Fibroblast of lung (primary cell): Measurements from ENCODE around the gene SLIT1. TPM values are rescaled to one million over a fixed set of nuclear protein-coding genes. Genes with fewer than 3 reads are reported as not detected.

Source experiments
- DNase-seq, 2 donors: peaks; one replicate each; pipeline versions ENCODE4 v3.0.0 to v3.0.0-alpha.2; 2010; ENCODE audit warnings: low read depth in 2 of 2
- H2AFZ ChIP-seq: 2 replicates; pipeline ENCODE4 v1.5.1; 2012; ENCODE audit warnings: low read length, control low read depth, inconsistent platforms
- H3K27ac ChIP-seq: 2 replicates; pipeline ENCODE4 v1.5.1; 2011; ENCODE audit warnings: low read length, control low read depth; ENCODE audit not compliant: insufficient read depth
- H3K27me3 ChIP-seq: 2 replicates; pipeline ENCODE4 v1.5.1; 2011; ENCODE audit warnings: mild to moderate bottlenecking, low read length; ENCODE audit not compliant: control insufficient read depth, insufficient read depth
- H3K36me3 ChIP-seq: 2 replicates; pipeline ENCODE4 v1.5.1; 2011; ENCODE audit warnings: low read length; ENCODE audit not compliant: control insufficient read depth, insufficient read depth
- H3K4me1 ChIP-seq: 2 replicates; pipeline ENCODE4 v1.5.1; 2011; ENCODE audit warnings: low read length; ENCODE audit not compliant: control insufficient read depth, insufficient read depth; ENCODE audit errors: extremely low read depth
- H3K4me2 ChIP-seq: 2 replicates; pipeline ENCODE4 v1.5.1; 2011; ENCODE audit warnings: low read length, control low read depth; ENCODE audit not compliant: insufficient read depth; ENCODE audit errors: extremely low read depth
- H3K4me3 ChIP-seq, 4 experiments: fragments of 200-600 bp in 1 of 4; sonication (generic) in 1 of 4; replicated peaks in 1 of 4; 2 replicates each; pipeline ENCODE4 v1.5.1; 2011 to 2016; ENCODE audit warnings: low read length in 4 of 4, low read depth in 3 of 4, mild to moderate bottlenecking in 3 of 4, control low read depth in 2 of 4, inconsistent platforms in 1 of 4, mixed read lengths in 1 of 4; ENCODE audit not compliant: insufficient read depth in 1 of 4; ENCODE audit errors: control extremely low read depth in 1 of 4
- H3K79me2 ChIP-seq: 2 replicates; pipeline ENCODE4 v1.5.1; 2012; ENCODE audit warnings: mild to moderate bottlenecking, low read length, inconsistent platforms; ENCODE audit not compliant: control insufficient read depth, insufficient read depth
- H3K9ac ChIP-seq: 2 replicates; pipeline ENCODE4 v1.5.1; 2011; ENCODE audit warnings: mild to moderate bottlenecking, low read length, control low read depth; ENCODE audit not compliant: insufficient read depth
- H3K9me3 ChIP-seq: 2 replicates; pipeline ENCODE4 v1.5.1; 2012; ENCODE audit warnings: low read depth, low read length; ENCODE audit not compliant: control insufficient read depth, insufficient read depth
- H4K20me1 ChIP-seq: 2 replicates; pipeline ENCODE4 v1.5.1; 2011; ENCODE audit warnings: low read length; ENCODE audit not compliant: control insufficient read depth, insufficient read depth; ENCODE audit errors: extremely low read depth
- EZH2 ChIP-seq: IDR thresholded peaks from 2 replicates; pipeline ENCODE4 v1.5.1; 2012; ENCODE audit warnings: low read length, control low read depth, mild to moderate bottlenecking; ENCODE audit errors: missing control alignments
- polyA plus RNA-seq, 2 donors: library from polyadenylated mRNA; depleted of rRNA in 1 of 2; stranded (reverse) in 1 of 2; unstranded in 1 of 2; fragments of >200 nt; gene quantifications; 2 replicates each; pipeline ENCODE4 v1.2.1, GENCODE V29; 2011 to 2012; ENCODE audit warnings: missing spikeins in 1 of 2
- total RNA-seq: library from RNA; depleted of rRNA; stranded (reverse); fragments of >200 nt; gene quantifications from 2 replicates; pipeline ENCODE4 v1.2.1, GENCODE V29; 2014
- TF ChIP-seq, protein P1 (sequence below), 2 donors: IDR thresholded peaks in 1 of 2; conservative IDR thresholded peaks in 1 of 2; 1 replicate in 1 of 2; 2 replicates in 1 of 2; pipeline ENCODE4 v1.5.1; 2011 to 2012; ENCODE audit warnings: low read length in 2 of 2, control low read depth in 1 of 2, inconsistent platforms in 1 of 2, low read depth in 1 of 2, mild to moderate bottlenecking in 1 of 2

Gene SLIT1
- total and polyA plus RNA-seq, 2 donors (not counting 1 experiment from before 2014, with no cell fraction given), result 0.02 to 0.17 TPM

DNA sequence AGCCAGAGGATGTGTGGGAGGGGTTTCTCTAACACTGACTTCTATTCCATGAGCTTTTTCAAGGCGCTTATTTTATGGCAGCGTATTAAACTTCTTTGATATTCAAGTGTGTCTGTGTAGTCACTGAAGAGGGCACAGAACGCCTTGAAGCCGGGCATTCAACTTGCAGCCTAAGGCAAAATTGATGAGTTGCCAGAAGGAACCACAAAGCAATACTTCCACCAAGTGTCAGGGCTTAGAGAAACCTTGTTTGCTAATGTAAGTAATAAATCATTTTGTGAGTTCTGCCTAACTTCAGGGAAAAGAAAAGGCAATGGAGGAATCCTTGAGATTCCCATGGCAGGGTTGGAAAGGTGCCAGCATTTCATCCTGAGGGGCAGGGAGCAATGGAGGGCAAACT is 189.9 kb downstream of the SLIT1 start:
- Histone ChIP-seq H3K27ac (no peak overlapping the region), H3K4me1 (peaks cover 7% of the 10 kb centered on the region), H3K79me2 (no peaks in the 10 kb centered on the region), H3K27me3 (no peaks in the 10 kb centered on the region), H3K4me3 (no peak overlapping the region), H3K9ac (no peak overlapping the region), H3K9me3 (no peaks in the 10 kb centered on the region), H4K20me1 (no peaks in the 10 kb centered on the region), H3K4me2 (no peak overlapping the region), H3K36me3 (no peaks in the 10 kb centered on the region), H2AFZ (no peak overlapping the region)
- no peak for TF ChIP-seq EZH2
- TF ChIP-seq, protein P1, sequence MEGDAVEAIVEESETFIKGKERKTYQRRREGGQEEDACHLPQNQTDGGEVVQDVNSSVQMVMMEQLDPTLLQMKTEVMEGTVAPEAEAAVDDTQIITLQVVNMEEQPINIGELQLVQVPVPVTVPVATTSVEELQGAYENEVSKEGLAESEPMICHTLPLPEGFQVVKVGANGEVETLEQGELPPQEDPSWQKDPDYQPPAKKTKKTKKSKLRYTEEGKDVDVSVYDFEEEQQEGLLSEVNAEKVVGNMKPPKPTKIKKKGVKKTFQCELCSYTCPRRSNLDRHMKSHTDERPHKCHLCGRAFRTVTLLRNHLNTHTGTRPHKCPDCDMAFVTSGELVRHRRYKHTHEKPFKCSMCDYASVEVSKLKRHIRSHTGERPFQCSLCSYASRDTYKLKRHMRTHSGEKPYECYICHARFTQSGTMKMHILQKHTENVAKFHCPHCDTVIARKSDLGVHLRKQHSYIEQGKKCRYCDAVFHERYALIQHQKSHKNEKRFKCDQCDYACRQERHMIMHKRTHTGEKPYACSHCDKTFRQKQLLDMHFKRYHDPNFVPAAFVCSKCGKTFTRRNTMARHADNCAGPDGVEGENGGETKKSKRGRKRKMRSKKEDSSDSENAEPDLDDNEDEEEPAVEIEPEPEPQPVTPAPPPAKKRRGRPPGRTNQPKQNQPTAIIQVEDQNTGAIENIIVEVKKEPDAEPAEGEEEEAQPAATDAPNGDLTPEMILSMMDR (conservative IDR thresholded peaks at IDR 0.05 in 1 of 2, IDR thresholded peaks at IDR 0.05 in 1 of 2; ENCODE audit: low read depth in 1 of 2, low read length in 2 of 2), result no peak
- peak; percentile 47 to 72 for DNase-seq

DNA sequence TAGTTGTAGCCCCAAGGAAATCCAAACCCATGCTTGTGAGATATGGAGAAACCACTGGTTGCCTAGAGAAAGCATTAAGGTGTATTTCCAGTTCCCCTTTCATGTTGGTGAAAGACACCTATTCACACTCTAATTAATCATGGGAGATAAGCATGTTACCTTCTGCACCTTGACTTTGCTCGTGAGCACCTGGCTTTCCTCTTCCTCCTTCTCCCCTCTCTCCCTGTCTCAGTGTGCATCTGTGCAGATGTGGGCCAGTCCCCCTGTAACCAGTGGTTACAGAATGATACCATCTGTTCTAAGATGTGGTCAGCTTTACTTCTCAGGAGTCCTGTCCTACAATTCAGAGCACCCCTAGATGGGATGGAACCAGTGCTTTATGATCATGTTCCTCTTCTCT is 193.0 kb downstream of the SLIT1 start:
- H3K4me3 ChIP-seq, result no peak overlapping the region
- no peaks in the 10 kb centered on the region for H3K36me3 ChIP-seq
- no peaks in the 10 kb centered on the region for H3K79me2 ChIP-seq
- no peak overlapping the region for H3K27ac ChIP-seq
- H3K4me1 ChIP-seq, result peaks cover 17% of the 10 kb centered on the region
- no peaks in the 10 kb centered on the region for H3K9me3 ChIP-seq
- no peak overlapping the region for H3K4me2 ChIP-seq
- no peaks in the 10 kb centered on the region for H3K27me3 ChIP-seq
- H4K20me1 ChIP-seq, result no peaks in the 10 kb centered on the region
- H3K9ac ChIP-seq, result no peak overlapping the region
- TF ChIP-seq, protein P1 (conservative IDR thresholded peaks at IDR 0.05 in 1 of 2, IDR thresholded peaks at IDR 0.05 in 1 of 2; ENCODE audit: low read depth in 1 of 2, low read length in 2 of 2), result no peak
- no peak for TF ChIP-seq EZH2
- no peak for DNase-seq
- no peak overlapping the region for H2AFZ ChIP-seq

DNA sequence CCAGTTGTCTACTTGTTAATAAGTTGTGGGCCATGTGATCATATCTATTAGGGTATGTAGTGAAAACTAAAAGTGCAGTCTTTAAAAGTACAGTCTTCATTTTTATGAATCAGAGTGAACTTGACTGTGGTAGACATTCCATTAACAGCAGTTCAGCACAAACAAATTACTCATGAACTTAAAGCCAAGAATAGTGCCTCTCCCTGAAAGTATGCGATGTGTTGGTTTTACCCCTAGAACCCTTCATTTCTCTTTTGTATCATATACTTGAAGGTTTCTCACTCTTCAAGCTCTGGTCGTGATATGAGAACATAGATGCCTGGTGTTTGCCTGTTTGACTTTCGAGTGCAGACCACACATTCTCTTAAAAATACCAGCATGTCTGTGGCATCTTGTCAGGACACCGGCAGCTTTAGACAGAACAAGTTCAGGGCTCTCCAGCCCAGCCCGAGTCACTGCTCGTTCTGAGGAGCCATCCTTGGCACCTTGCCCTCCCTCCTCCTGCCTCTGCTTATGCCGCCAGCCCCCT is 194.4 kb downstream of the SLIT1 start:
- Histone ChIP-seq H2AFZ (peak overlapping the region; percentile 37), H3K27ac (peak overlapping the region; percentile 33), H3K4me3 (no peak overlapping the region)

More for the DNA sequence above, 194.4 kb downstream of the SLIT1 start:
- DNase-seq, result peak; percentile 75 to 94
- Histone ChIP-seq H3K4me1 (peaks cover 18% of the 10 kb centered on the region), H3K9ac (no peak overlapping the region), H3K27me3 (no peaks in the 10 kb centered on the region), H3K79me2 (no peaks in the 10 kb centered on the region), H4K20me1 (no peaks in the 10 kb centered on the region), H3K36me3 (no peaks in the 10 kb centered on the region), H3K4me2 (peak overlapping the region; percentile 73), H3K9me3 (no peaks in the 10 kb centered on the region)
- TF ChIP-seq, protein P1 (conservative IDR thresholded peaks at IDR 0.05 in 1 of 2, IDR thresholded peaks at IDR 0.05 in 1 of 2; ENCODE audit: low read depth in 1 of 2, low read length in 2 of 2), result no peak
- TF ChIP-seq EZH2, result no peak
